Measurements from ENCODE around the gene LDLRAD3. TPM values are rescaled to one million over a fixed set of nuclear protein-coding genes. Genes with fewer than 3 reads are reported as not detected.

Gene LDLRAD3
- total RNA-seq, 1 donor from 2014 or later = 35.6 TPM

DNA sequence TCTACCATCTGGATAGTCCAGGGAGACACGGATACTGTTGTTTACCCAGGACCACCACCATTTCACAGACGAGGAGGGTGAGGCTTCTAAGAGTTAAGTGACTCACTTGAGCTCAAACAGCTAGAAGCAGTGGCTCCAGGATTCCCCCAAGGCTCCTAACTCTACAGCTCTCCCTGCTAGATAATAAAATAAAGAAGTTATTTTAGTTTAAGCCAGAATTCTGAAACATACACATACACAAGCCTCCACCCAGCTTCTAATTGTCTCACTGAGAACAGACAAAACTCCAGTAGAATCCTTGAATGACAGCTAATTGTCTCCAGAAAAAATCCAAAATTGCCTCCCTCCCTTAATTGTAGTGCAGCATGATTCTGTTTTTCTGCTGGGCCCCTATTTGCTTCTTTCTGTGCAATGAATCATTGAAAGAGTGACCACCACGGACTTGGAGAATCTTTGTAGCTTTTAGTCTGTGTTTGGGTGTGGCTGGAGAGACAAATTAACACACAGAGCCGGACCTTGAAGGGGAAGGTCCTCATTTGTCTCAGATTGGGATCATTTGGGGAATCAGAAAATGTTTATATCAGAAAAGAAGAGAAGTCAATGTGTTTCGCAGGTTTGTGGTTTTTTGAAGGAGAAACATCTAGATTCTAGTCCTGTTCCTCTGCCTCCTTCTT, 280.5 kb downstream of the LDLRAD3 start:
- Histone ChIP-seq H3K4me1 (no peaks in the 10 kb centered on the region), H2AFZ (replicated peaks) (no peak overlapping the region), H4K20me1 (ENCODE audit: low read depth) (no peaks in the 10 kb centered on the region), H3K4me2 (no peak overlapping the region), H3K36me3 (peaks cover 4% of the 10 kb centered on the region), H3K4me3 (no peak overlapping the region), H3K79me2 (ENCODE audit: low read depth) (no peaks in the 10 kb centered on the region), H3K9ac (no peak overlapping the region), H3K9me3 (ENCODE audit: low read depth) (peaks cover 8% of the 10 kb centered on the region), H3K27me3 (no peaks in the 10 kb centered on the region), H3F3A (ENCODE audit: low read depth) (no peaks in the 10 kb centered on the region), H3K27ac (peak overlapping the region; percentile 25)
- Mint-ChIP-seq H3K36me3 (peaks cover 33% of the 10 kb centered on the region), H3K27ac (no peak overlapping the region), H3K27me3 (ENCODE audit: insufficient read depth, low read depth) (peaks cover 2% of the 10 kb centered on the region), H3K4me1 (peaks cover 1% of the 10 kb centered on the region), H3K4me3 (no peak overlapping the region), H3K9me3 (peaks cover 16% of the 10 kb centered on the region)
- no peak for TF ChIP-seq EZH2 (IDR thresholded peaks at IDR 0.05)
- no peak for TF ChIP-seq EZH2phosphoT487 (IDR thresholded peaks at IDR 0.05)
- TF ChIP-seq, protein P1, sequence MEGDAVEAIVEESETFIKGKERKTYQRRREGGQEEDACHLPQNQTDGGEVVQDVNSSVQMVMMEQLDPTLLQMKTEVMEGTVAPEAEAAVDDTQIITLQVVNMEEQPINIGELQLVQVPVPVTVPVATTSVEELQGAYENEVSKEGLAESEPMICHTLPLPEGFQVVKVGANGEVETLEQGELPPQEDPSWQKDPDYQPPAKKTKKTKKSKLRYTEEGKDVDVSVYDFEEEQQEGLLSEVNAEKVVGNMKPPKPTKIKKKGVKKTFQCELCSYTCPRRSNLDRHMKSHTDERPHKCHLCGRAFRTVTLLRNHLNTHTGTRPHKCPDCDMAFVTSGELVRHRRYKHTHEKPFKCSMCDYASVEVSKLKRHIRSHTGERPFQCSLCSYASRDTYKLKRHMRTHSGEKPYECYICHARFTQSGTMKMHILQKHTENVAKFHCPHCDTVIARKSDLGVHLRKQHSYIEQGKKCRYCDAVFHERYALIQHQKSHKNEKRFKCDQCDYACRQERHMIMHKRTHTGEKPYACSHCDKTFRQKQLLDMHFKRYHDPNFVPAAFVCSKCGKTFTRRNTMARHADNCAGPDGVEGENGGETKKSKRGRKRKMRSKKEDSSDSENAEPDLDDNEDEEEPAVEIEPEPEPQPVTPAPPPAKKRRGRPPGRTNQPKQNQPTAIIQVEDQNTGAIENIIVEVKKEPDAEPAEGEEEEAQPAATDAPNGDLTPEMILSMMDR (IDR thresholded peaks at IDR 0.05) = no peak
- DNase-seq (ENCODE audit: low spot score) = no peak

DNA sequence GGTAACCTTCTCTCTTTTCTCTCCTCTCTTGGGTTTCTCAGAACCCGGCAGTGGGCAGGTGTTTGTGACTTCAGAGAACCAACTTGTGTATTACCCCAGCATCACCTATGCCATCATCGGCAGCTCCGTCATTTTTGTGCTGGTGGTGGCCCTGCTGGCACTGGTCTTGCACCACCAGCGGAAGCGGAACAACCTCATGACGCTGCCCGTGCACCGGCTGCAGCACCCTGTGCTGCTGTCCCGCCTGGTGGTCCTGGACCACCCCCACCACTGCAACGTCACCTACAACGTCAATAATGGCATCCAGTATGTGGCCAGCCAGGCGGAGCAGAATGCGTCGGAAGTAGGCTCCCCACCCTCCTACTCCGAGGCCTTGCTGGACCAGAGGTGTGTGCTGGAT, 283.2 kb downstream of the LDLRAD3 start:
- Histone ChIP-seq H3K27ac (no peak overlapping the region), H3K4me2 (no peak overlapping the region), H3K4me3 (no peak overlapping the region), H3K9me3 (ENCODE audit: low read depth) (no peaks in the 10 kb centered on the region), H3K4me1 (peaks cover 13% of the 10 kb centered on the region), H3K79me2 (ENCODE audit: low read depth) (no peaks in the 10 kb centered on the region), H3K9ac (no peak overlapping the region), H3F3A (ENCODE audit: low read depth) (no peaks in the 10 kb centered on the region), H2AFZ (replicated peaks) (no peak overlapping the region), H3K36me3 (peaks cover 4% of the 10 kb centered on the region), H4K20me1 (ENCODE audit: low read depth) (no peaks in the 10 kb centered on the region), H3K27me3 (no peaks in the 10 kb centered on the region)
- Mint-ChIP-seq H3K27me3 (ENCODE audit: insufficient read depth, low read depth) (no peaks in the 10 kb centered on the region), H3K36me3 (peaks cover 31% of the 10 kb centered on the region), H3K4me1 (peaks cover 21% of the 10 kb centered on the region), H3K9me3 (peaks cover 3% of the 10 kb centered on the region), H3K27ac (no peak overlapping the region), H3K4me3 (no peak overlapping the region)
- TF ChIP-seq EZH2 (IDR thresholded peaks at IDR 0.05) = no peak
- no peak for TF ChIP-seq EZH2phosphoT487 (IDR thresholded peaks at IDR 0.05)
- TF ChIP-seq, protein P1 (IDR thresholded peaks at IDR 0.05) = no peak
- DNase-seq (ENCODE audit: low spot score) = no peak

DNA sequence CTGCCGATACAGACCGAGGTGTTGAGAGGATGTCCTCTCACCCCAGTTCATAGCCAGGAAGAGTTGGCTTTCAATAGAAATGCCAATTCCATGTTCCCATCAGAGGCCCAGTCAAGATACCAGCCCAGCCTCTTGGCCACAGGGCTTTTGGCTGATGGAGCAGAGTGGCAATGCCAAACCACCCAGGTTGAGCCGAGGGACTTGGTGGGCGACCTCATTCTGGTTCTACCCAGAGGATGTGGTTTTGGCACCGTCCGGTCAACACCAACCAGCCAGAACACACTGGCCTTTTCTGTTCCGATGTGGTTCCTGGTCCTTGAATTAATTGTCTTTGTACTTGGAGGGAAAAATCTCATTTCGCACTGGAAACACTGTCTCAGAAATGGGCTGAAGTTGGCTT, 284.8 kb downstream of the LDLRAD3 start:
- Histone ChIP-seq H3K36me3 (peaks cover 4% of the 10 kb centered on the region), H3K27ac (no peak overlapping the region), H2AFZ (replicated peaks) (no peak overlapping the region), H3K4me2 (no peak overlapping the region), H3K4me3 (no peak overlapping the region), H4K20me1 (ENCODE audit: low read depth) (no peaks in the 10 kb centered on the region), H3K27me3 (no peaks in the 10 kb centered on the region), H3K4me1 (peaks cover 13% of the 10 kb centered on the region), H3K9ac (no peak overlapping the region), H3F3A (ENCODE audit: low read depth) (no peaks in the 10 kb centered on the region), H3K79me2 (ENCODE audit: low read depth) (no peaks in the 10 kb centered on the region), H3K9me3 (ENCODE audit: low read depth) (no peaks in the 10 kb centered on the region)
- TF ChIP-seq, protein P1 (IDR thresholded peaks at IDR 0.05) = no peak
- TF ChIP-seq EZH2 (IDR thresholded peaks at IDR 0.05) (no peak), EZH2phosphoT487 (IDR thresholded peaks at IDR 0.05) (no peak)
- peaks cover 31% of the 10 kb centered on the region for H3K36me3 Mint-ChIP-seq
- peaks cover 3% of the 10 kb centered on the region for H3K9me3 Mint-ChIP-seq
- no peak for DNase-seq (ENCODE audit: low spot score)
- peaks cover 26% of the 10 kb centered on the region for H3K4me1 Mint-ChIP-seq
- H3K4me3 Mint-ChIP-seq = no peak overlapping the region
- no peak overlapping the region for H3K27ac Mint-ChIP-seq
- H3K27me3 Mint-ChIP-seq (ENCODE audit: insufficient read depth, low read depth) = peaks cover 2% of the 10 kb centered on the region
